ES-I3 (cell line): ENCODE results near the gene EVA1A.
A peak's percentile ranks its signal among the peaks of the same experiment; 100 is the strongest.

ENCODE experiments used
- H3K36me3 ChIP-seq: 2 replicates; pipeline ENCODE4 v1.6.1; 2013; ENCODE audit warnings: mild to moderate bottlenecking, low read length, control low read depth, moderate library complexity; ENCODE audit not compliant: insufficient read depth
- H3K4me1 ChIP-seq: 2 replicates; pipeline ENCODE4 v1.6.1; 2013; ENCODE audit warnings: mild to moderate bottlenecking, control low read depth, low read length; ENCODE audit not compliant: insufficient read depth
- H3K9ac ChIP-seq: 2 replicates; pipeline ENCODE4 v1.6.1; 2013; ENCODE audit warnings: low read depth, mild to moderate bottlenecking, low read length, moderate library complexity
- H3K9me3 ChIP-seq: 2 replicates; pipeline ENCODE4 v1.6.1; 2013; ENCODE audit warnings: mild to moderate bottlenecking, low read length, moderate library complexity; ENCODE audit not compliant: control insufficient read depth, insufficient read depth

The EVA1A gene

DNA sequence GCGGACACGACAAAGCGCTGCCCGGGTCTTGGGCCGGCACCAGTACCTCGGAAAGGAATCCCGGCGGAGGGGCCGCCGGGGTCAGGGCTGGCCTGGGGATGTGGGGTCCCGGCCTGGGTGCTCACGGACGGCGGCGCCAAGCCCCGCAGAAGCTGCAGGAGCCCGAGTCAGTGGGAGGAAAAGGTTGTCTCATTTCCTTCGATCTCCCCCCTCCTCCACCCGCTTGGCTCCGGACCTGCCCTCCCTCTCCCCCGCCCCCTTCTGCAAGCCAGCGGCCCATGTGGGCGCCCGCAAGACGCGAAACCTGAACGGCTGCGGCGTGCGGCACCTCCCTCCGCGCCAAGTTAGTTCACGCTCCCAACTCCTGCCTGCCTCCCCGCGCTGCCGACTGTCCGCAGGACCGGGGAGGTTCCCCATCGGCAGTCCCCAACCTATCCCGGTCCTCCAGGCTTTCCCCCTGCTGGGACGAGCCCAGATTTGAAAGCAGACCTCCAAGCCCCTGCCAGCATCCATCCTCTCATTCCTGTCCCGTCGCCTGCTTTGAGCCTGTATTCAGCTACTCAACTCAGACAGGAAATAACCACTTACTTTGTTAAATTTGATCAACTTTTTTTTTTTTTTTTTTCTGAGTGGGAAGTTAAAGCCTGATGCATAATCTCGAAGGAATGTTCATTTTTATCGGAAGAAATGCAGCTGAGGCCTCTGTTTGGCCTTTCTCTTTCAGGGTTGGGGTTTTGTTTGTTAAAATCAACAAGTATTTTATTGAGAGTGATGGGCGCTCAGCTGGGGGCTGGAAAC lies at the start of gene EVA1A:
EVA1A (minus strand) TSS at position 172 of the 798 bp plus-strand sequence. CDS start 42,799 bp downstream, outside the sequence.
- Histone ChIP-seq H3K9me3 (no peaks in the 10 kb centered on the region), H3K9ac (peak within 1 kb of the TSS; percentile 81), H3K36me3 (no peaks in the 10 kb centered on the region), H3K4me1 (peaks cover 5% of the 10 kb centered on the region; the same call in 1 of the 2 replicates)

DNA sequence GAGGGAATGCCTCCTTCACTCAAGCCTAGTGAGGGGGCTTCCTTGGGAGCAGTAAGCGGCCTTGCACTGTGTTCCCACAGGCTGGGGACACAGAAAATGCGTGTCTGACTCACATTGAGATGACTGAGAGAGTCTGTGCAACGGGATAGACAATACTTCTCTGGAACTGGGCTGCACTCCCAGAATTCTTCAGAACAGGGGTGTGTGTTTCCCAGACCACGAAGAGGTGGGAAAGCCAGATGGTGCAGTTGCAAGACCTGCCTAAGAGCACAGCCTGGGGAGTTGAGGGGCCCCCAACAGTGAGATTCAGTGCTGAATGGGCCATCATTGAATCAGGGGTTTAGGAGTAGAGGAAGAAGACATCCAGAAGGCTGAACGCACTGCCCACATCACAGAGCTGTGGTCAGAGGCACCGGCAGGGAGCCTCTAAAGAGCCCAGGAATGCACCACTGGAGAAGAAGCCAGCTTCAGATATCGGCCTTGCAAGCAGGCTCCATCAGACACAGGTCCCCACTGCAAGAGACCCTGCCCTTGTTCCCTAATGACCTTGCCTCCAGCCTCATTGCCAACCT lies 49.3 kb upstream of the EVA1A start:
- Histone ChIP-seq H3K9ac (no peak overlapping the region), H3K36me3 (no peaks in the 10 kb centered on the region), H3K4me1 (peaks cover 18% of the 10 kb centered on the region; the same call in 1 of the 2 replicates), H3K9me3 (no peaks in the 10 kb centered on the region)

- Histone ChIP-seq H3K9ac (no peak overlapping the region), H3K9me3 (no peaks in the 10 kb centered on the region), H3K36me3 (no peaks in the 10 kb centered on the region), H3K4me1 (peaks cover 18% of the 10 kb centered on the region; the same call in 1 of the 2 replicates)
Observed at GRCh38 chr2:75609334-75609689, 48.6 kb upstream of the EVA1A start.

GRCh38 chr2:75608684-75609333 lies 48.1 kb upstream of the EVA1A start:
- peaks cover 18% of the 10 kb centered on the region; the same call in 1 of the 2 replicates for H3K4me1 ChIP-seq
- peak overlapping the region; percentile 52 for H3K9ac ChIP-seq
- no peaks in the 10 kb centered on the region for H3K9me3 ChIP-seq
- H3K36me3 ChIP-seq: no peaks in the 10 kb centered on the region

- H3K9ac ChIP-seq: peak overlapping the region; percentile 52; the same call in 1 of the 2 replicates
- no peaks in the 10 kb centered on the region for H3K36me3 ChIP-seq
- peaks cover 18% of the 10 kb centered on the region; the same call in 1 of the 2 replicates for H3K4me1 ChIP-seq
- H3K9me3 ChIP-seq: no peaks in the 10 kb centered on the region
Observed at GRCh38 chr2:75607988-75608683, 47.4 kb upstream of the EVA1A start.

DNA sequence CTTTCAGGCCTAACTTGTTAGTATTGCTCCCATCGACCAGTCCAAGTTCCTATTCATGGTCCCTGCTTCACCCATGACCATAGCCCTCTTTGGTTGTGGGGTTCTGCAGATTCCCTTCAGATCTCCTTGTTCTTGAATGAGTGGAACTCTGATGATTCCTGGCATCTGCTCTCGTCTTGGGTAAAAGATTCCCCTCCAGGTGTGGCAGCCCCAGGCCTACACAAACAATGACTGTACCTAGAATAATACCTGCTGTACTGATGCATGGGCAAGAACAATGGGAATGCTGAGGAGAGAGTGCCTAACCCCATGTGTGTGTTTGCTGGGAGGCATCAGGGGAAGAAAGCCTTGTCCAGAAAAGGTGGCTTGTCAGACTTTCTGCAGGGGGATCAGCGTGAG lies 46.7 kb upstream of the EVA1A start:
- H3K4me1 ChIP-seq: peaks cover 18% of the 10 kb centered on the region; the same call in 1 of the 2 replicates
- H3K36me3 ChIP-seq: no peaks in the 10 kb centered on the region
- no peak overlapping the region for H3K9ac ChIP-seq
- H3K9me3 ChIP-seq: no peaks in the 10 kb centered on the region

- Histone ChIP-seq H3K36me3 (no peaks in the 10 kb centered on the region), H3K4me1 (peaks cover 18% of the 10 kb centered on the region; the same call in 1 of the 2 replicates), H3K9me3 (no peaks in the 10 kb centered on the region), H3K9ac (no peak overlapping the region)
Observed at GRCh38 chr2:75606761-75607399, 46.1 kb upstream of the EVA1A start.

- no peak overlapping the region for H3K9ac ChIP-seq
- no peaks in the 10 kb centered on the region for H3K9me3 ChIP-seq
- H3K36me3 ChIP-seq: no peaks in the 10 kb centered on the region
- H3K4me1 ChIP-seq: peaks cover 18% of the 10 kb centered on the region; the same call in 1 of the 2 replicates
Observed at GRCh38 chr2:75605770-75606529, 45.2 kb upstream of the EVA1A start.

DNA sequence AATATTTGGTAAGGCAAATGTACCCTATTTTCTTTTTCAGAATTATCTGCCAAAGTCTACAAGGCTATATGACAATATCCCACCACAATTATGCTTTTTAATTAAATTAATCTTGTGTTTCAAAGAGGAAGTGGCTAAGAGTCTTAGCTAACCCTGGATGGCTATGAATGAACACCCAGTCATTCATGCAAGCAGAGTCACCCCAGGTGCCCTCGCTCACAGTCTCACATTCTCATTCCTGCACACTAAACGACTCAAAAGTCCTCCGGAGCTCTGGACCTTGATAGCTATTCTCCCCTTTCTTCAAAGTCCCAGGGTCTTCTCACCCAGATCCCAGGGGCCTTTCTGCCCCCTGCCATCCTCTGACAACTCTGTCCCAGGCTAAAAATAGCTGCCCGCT lies 43.7 kb upstream of the EVA1A start:
- H3K4me1 ChIP-seq: peaks cover 18% of the 10 kb centered on the region; the same call in 1 of the 2 replicates

GRCh38 chr2:75603477-75603876 lies 42.7 kb upstream of the EVA1A start:
- peaks cover 17% of the 10 kb centered on the region; the same call in 1 of the 2 replicates for H3K4me1 ChIP-seq
- H3K9me3 ChIP-seq: no peaks in the 10 kb centered on the region
- no peaks in the 10 kb centered on the region for H3K36me3 ChIP-seq
- H3K9ac ChIP-seq: no peak overlapping the region

More for the DNA sequence above, 43.7 kb upstream of the EVA1A start:
- Histone ChIP-seq H3K36me3 (no peaks in the 10 kb centered on the region), H3K9ac (no peak overlapping the region), H3K9me3 (no peaks in the 10 kb centered on the region)

- Histone ChIP-seq H3K4me1 (peaks cover 12% of the 10 kb centered on the region; the same call in 1 of the 2 replicates), H3K9ac (no peak overlapping the region)
Observed at GRCh38 chr2:75602724-75603342, 42.1 kb upstream of the EVA1A start.

GRCh38 chr2:75600461-75601011 lies 39.8 kb upstream of the EVA1A start:
- Histone ChIP-seq H3K36me3 (no peaks in the 10 kb centered on the region), H3K4me1 (no peaks in the 10 kb centered on the region; the same call in 1 of the 2 replicates), H3K9me3 (no peaks in the 10 kb centered on the region), H3K9ac (no peak overlapping the region)

More at GRCh38 chr2:75602724-75603342, 42.1 kb upstream of the EVA1A start:
- no peaks in the 10 kb centered on the region for H3K9me3 ChIP-seq
- no peaks in the 10 kb centered on the region for H3K36me3 ChIP-seq
